A549 (cell line): ENCODE data around the gene UGT1A3. TPM values are rescaled to one million over a fixed set of nuclear protein-coding genes. Genes with fewer than 3 reads are reported as not detected.

ENCODE experiments used
- ATAC-seq, 2 experiments: fragments of 200-7000 bp in 1 of 2; fragments of >200 bp in 1 of 2; cut with Nextera tagmentation in 1 of 2; cut with Tn5 transposase in 1 of 2; 3 replicates each; pipeline versions ENCODE4 v1.8.0 to v1.9.1; 2018 to 2020; ENCODE audit warnings: mild to moderate bottlenecking in 1 of 2, moderate library complexity in 1 of 2
- CTCF ChIA-PET: fragments of 300-600 bp; sonication (Branson Sonifier 250); formaldehyde crosslinking; extraction: SDS; loops from one replicate; lab custom pipeline; 2021; ENCODE audit warnings: antibody characterized with exemption, inconsistent platforms; lab: Yijun Ruan, JAX
- POLR2A ChIA-PET: fragments of 350-600 bp; formaldehyde crosslinking; extraction: SDS; loops from one replicate; lab custom pipeline; 2021; ENCODE audit warnings: antibody characterized with exemption, inconsistent platforms; lab: Yijun Ruan, JAX
- DNase-seq, 2 experiments: peaks; one replicate each; pipeline versions ENCODE4 v3.0.0 to v3.0.0-alpha.2; 2011 to 2016; ENCODE audit warnings: low read depth in 1 of 2, low spot score in 1 of 2
- FAIRE-seq: peaks from 2 replicates; lab custom pipeline; 2011; peaks lifted over from hg19 to GRCh38; lab: Jason Lieb, UNC
- H3K27ac ChIP-seq, 2 experiments: fragments of >200 bp; sonication (Bioruptor Twin); formaldehyde crosslinking; 3 replicates each; pipeline ENCODE4 v1.5.1; 2016 to 2017
- H3K4me1 ChIP-seq: fragments of >200 bp; sonication (Bioruptor Twin); formaldehyde crosslinking; 3 replicates; pipeline ENCODE4 v1.6.1; 2016
- H3K4me2 ChIP-seq: fragments of >200 bp; sonication (Bioruptor Twin); formaldehyde crosslinking; 3 replicates; pipeline ENCODE4 v1.6.1; 2016
- H3K4me3 ChIP-seq: fragments of >200 bp; sonication (Bioruptor Twin); formaldehyde crosslinking; 3 replicates; pipeline ENCODE4 v1.5.1; 2016
- H3K9me3 ChIP-seq: fragments of >200 bp; sonication (Bioruptor Twin); formaldehyde crosslinking; 3 replicates; pipeline ENCODE4 v1.6.1; 2016
- ATOH8 ChIP-seq: fragments of 250-450 bp; sonication (Bioruptor Pico); IDR thresholded peaks from 2 replicates; pipeline ENCODE4 v1.5.0; 2020; ENCODE audit warnings: low read depth, mild to moderate bottlenecking, moderate library complexity
- CHD2 ChIP-seq: fragments of 150-350 bp; IDR thresholded peaks from 2 replicates; pipeline ENCODE4 v1.6.1; 2014; ENCODE audit warnings: low read length; ENCODE audit not compliant: partially characterized antibody
- EHF ChIP-seq: fragments of 250-450 bp; sonication (Bioruptor Pico); IDR thresholded peaks from 2 replicates; pipeline ENCODE4 v1.5.0; 2020; ENCODE audit warnings: mild to moderate bottlenecking
- EHMT2 ChIP-seq: fragments of 200-600 bp; sonication (generic); IDR thresholded peaks from 2 replicates; pipeline ENCODE4 v1.6.1; 2016; ENCODE audit warnings: antibody characterized with exemption, low read depth, mild to moderate bottlenecking, moderate library complexity
- EP300 ChIP-seq, 2 experiments: fragments of >200 bp; sonication (Bioruptor Twin); formaldehyde crosslinking; IDR thresholded peaks; 2 replicates in 1 of 2; 3 replicates in 1 of 2; pipeline ENCODE4 v1.6.1; 2016 to 2017
- ESRRA ChIP-seq: fragments of 150-350 bp; IDR thresholded peaks from 2 replicates; pipeline ENCODE4 v1.6.1; 2014; ENCODE audit warnings: mild to moderate bottlenecking, low read length, borderline replicate concordance
- FOSB ChIP-seq: fragments of 250-450 bp; sonication (Bioruptor Pico); IDR thresholded peaks from 2 replicates; pipeline ENCODE4 v1.5.0; 2020; ENCODE audit warnings: mild to moderate bottlenecking, moderate library complexity
- FOSL2 ChIP-seq, 2 experiments: fragments of 450-650 bp in 1 of 2; fragments of >200 bp in 1 of 2; sonication (Bioruptor Twin) in 1 of 2; formaldehyde crosslinking; IDR thresholded peaks; 2 replicates each; pipeline versions ENCODE4 v1.5.0 to v1.6.1; 2016 to 2020; ENCODE audit warnings: mild to moderate bottlenecking in 1 of 2, moderate library complexity in 1 of 2
- GATA3 ChIP-seq: IDR thresholded peaks from 2 replicates; pipeline ENCODE4 v1.6.1; 2012; ENCODE audit warnings: borderline replicate concordance
- HDAC2 ChIP-seq: fragments of 200-600 bp; sonication (generic); IDR thresholded peaks from 2 replicates; pipeline ENCODE4 v1.6.1; 2016
- HOXB5 ChIP-seq: fragments of 250-450 bp; sonication (Bioruptor Pico); IDR thresholded peaks from 2 replicates; pipeline ENCODE4 v1.5.0; 2020; ENCODE audit warnings: mild to moderate bottlenecking, moderate library complexity
- KDM5A ChIP-seq: fragments of 200-600 bp; sonication (generic); IDR thresholded peaks from 2 replicates; pipeline ENCODE4 v1.6.1; 2016; ENCODE audit warnings: antibody characterized with exemption, mild to moderate bottlenecking
- MAZ ChIP-seq: fragments of 150-350 bp; IDR thresholded peaks from 2 replicates; pipeline ENCODE4 v1.6.1; 2014; ENCODE audit warnings: antibody characterized with exemption, low read depth, low read length, borderline replicate concordance
- MYC ChIP-seq: IDR thresholded peaks from 2 replicates; pipeline ENCODE4 v1.6.1; 2012; ENCODE audit warnings: mild to moderate bottlenecking, inconsistent platforms, low read length, improper control_type of control experiment, borderline replicate concordance
- NFE2L2 ChIP-seq: fragments of 150-350 bp; conservative IDR thresholded peaks from 2 replicates; pipeline ENCODE4 v1.6.1; 2014; ENCODE audit warnings: low read length
- NPAS2 ChIP-seq: fragments of 250-450 bp; sonication (Bioruptor Pico); IDR thresholded peaks from 2 replicates; pipeline ENCODE4 v1.8.0; 2022; ENCODE audit warnings: mild to moderate bottlenecking, moderate library complexity, borderline replicate concordance
- NR3C1 ChIP-seq: fragments of >200 bp; sonication (Bioruptor Twin); formaldehyde crosslinking; IDR thresholded peaks from 3 replicates; pipeline ENCODE4 v1.6.1; 2017
- POLR2AphosphoS2 ChIP-seq: conservative IDR thresholded peaks from 2 replicates; pipeline ENCODE4 v1.6.1; 2012; ENCODE audit warnings: low read length, improper control_type of control experiment, inconsistent platforms
- RFX5 ChIP-seq: fragments of 450-650 bp; IDR thresholded peaks from 2 replicates; pipeline ENCODE4 v1.7.1; 2014; ENCODE audit warnings: antibody characterized with exemption, mild to moderate bottlenecking, moderate library complexity
- SMC3 ChIP-seq: fragments of >200 bp; sonication (Bioruptor Twin); formaldehyde crosslinking; IDR thresholded peaks from 3 replicates; pipeline ENCODE4 v1.6.1; 2018; ENCODE audit warnings: inconsistent platforms
- SREBF2 ChIP-seq: fragments of 450-650 bp; IDR thresholded peaks from 2 replicates; pipeline ENCODE4 v1.6.1; 2014; ENCODE audit warnings: mild to moderate bottlenecking, moderate library complexity
- USF2 ChIP-seq: fragments of 450-650 bp; IDR thresholded peaks from 2 replicates; pipeline ENCODE4 v1.6.1; 2014; ENCODE audit warnings: antibody characterized with exemption
- ZSCAN20 ChIP-seq: fragments of 250-450 bp; sonication (Bioruptor Pico); IDR thresholded peaks from 2 replicates; pipeline ENCODE4 v1.8.0; 2022; ENCODE audit warnings: mild to moderate bottlenecking, moderate library complexity
- WGBS: methylation state at CpG from one replicate; pipeline ENCODE4 v1.1.6; 2017; ENCODE audit errors: missing lambda C conversion rate; 5-methylcytosine and 5-hydroxymethylcytosine counted together
- polyA plus RNA-seq, 4 experiments: library from polyadenylated mRNA; depleted of rRNA in 3 of 4; stranded (reverse); fragments of >200 nt; fragmentation: RNase III in 1 of 4; extraction: RNeasy Plus Mini Kit Qiagen cat#74134 plus additional on column Dnase treatment in 1 of 4; gene quantifications; 2 replicates in 3 of 4; 3 replicates in 1 of 4; pipeline ENCODE4 v1.2.3, GENCODE V29; 2011 to 2017

The UGT1A3 gene
- polyA plus RNA-seq, 2 of the 4 experiments (the other 2 are of a cell fraction) = 0.23 to 0.39 TPM

GRCh38 chr2:233772153-233772552 is 43.3 kb downstream of the UGT1A3 start:
- CTCF ChIA-PET = no interaction called here
- POLR2A ChIA-PET = no interaction called here
- ATAC-seq (no peak), FAIRE-seq (no peak), DNase-seq (no peak)
- WGBS = 95% methylated on average over 16 of the region's 16 CpGs
- H3K9me3 ChIP-seq = peaks cover 22% of the 10 kb centered on the region
- H3K4me3 ChIP-seq = no peak overlapping the region
- TF ChIP-seq NPAS2 (CRISPR knock-in tag) = no peak
- no peak for TF ChIP-seq HDAC2
- TF ChIP-seq FOSB (CRISPR knock-in tag) = no peak
- TF ChIP-seq ZSCAN20 (CRISPR knock-in tag) = no peak
- no peak for TF ChIP-seq POLR2AphosphoS2
- H3K4me2 ChIP-seq = no peak overlapping the region
- H3K4me1 ChIP-seq = no peaks in the 10 kb centered on the region; the same call in 2 of the 3 replicates
- H3K27ac ChIP-seq = peak overlapping the region in 1 of 2 experiments; percentile 36; a peak in 1 of 6 replicates

- DNase-seq = no peak
- Histone ChIP-seq H3K4me3 (no peak overlapping the region), H3K9me3 (peaks cover 23% of the 10 kb centered on the region), H3K27ac (0 out of 6 replicates have a peak overlapping the region, but pooled peaks of 1 of the 2 experiments have one; percentile 9), H3K4me1 (no peaks in the 10 kb centered on the region), H3K4me2 (no peak overlapping the region)
- no peak for FAIRE-seq
- no peak for ATAC-seq
- 73% methylated on average over 5 of the region's 5 CpGs for WGBS
- ChIA-PET POLR2A (no interaction called here), CTCF (no interaction called here)
- no peak for TF ChIP-seq EP300 (IDR thresholded peaks at IDR 0.05)
- TF ChIP-seq GATA3 = no peak
- TF ChIP-seq MYC = no peak
- TF ChIP-seq NR3C1 = no peak
- TF ChIP-seq ESRRA = no peak
- TF ChIP-seq KDM5A = no peak
Measured at GRCh38 chr2:233772583-233772982, 43.7 kb downstream of the UGT1A3 start.

DNA sequence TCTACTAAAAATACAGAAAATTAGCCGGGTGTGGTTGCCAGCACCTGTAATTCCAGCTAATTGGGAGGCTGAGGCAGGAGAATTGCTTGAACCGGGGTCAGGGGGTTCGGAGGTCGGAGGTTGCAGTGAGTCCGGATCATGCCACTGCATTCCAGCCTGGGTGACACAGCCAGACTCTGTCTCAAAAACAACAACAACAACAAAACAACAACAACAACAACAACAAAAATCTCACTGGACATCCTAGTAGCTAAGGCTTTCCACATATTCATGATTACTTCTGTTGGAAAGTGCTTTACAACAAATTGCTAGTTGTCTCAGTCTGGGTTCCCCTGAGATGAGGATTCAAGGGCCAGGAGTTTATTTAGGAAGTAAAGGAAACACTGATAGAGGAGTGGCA is 45.0 kb downstream of the UGT1A3 start:
- H3K9me3 ChIP-seq = peaks cover 23% of the 10 kb centered on the region
- no peaks in the 10 kb centered on the region for H3K4me1 ChIP-seq
- H3K27ac ChIP-seq = peak overlapping the region in 1 of 2 experiments; percentile 27; a peak in 1 of 6 replicates
- POLR2A ChIA-PET = no interaction called here
- FAIRE-seq (no peak), DNase-seq (no peak), ATAC-seq (no peak)
- H3K4me2 ChIP-seq = no peak overlapping the region
- no peak overlapping the region for H3K4me3 ChIP-seq
- CTCF ChIA-PET = interaction anchor here (1.8 kb wide), 1 partner anchor 59 kb away, joined by 5 read pairs; no protein-coding TSS in a partner anchor
- TF ChIP-seq CHD2 (no peak), EHF (CRISPR knock-in tag) (no peak), SMC3 (no peak), NFE2L2 (no peak), FOSL2 (IDR thresholded peaks at IDR 0.05) (no peak), FOSL2 (CRISPR knock-in tag; IDR thresholded peaks at IDR 0.05) (no peak), MAZ (no peak), HDAC2 (no peak), ESRRA (no peak), RFX5 (no peak), ATOH8 (CRISPR knock-in tag) (no peak), POLR2AphosphoS2 (no peak), SREBF2 (no peak), EHMT2 (no peak), KDM5A (no peak), MYC (no peak)
- WGBS = 97% methylated on average over 5 of the region's 5 CpGs

GRCh38 chr2:233775414-233775813 is 46.6 kb downstream of the UGT1A3 start:
- DNase-seq = no peak

More at GRCh38 chr2:233775414-233775813, 46.6 kb downstream of the UGT1A3 start:
- CTCF ChIA-PET = interaction anchor here (0.6 to 2.2 kb wide), 3 partner anchors 11 to 92 kb away, joined by 3 to 5 read pairs (median 5); no protein-coding TSS in a partner anchor
- no peak overlapping the region for H3K4me2 ChIP-seq
- H3K4me1 ChIP-seq = no peaks in the 10 kb centered on the region
- 97% methylated on average over 6 of the region's 6 CpGs for WGBS
- peak overlapping the region in 1 of 2 experiments; percentile 40; a peak in 3 of 6 replicates for H3K27ac ChIP-seq
- FAIRE-seq (no peak), ATAC-seq (no peak)
- no peak overlapping the region for H3K4me3 ChIP-seq
- POLR2A ChIA-PET = no interaction called here
- H3K9me3 ChIP-seq = peaks cover 28% of the 10 kb centered on the region
- TF ChIP-seq USF2 (peak; percentile 30; the same call in 1 of the 2 replicates), HOXB5 (CRISPR knock-in tag) (no peak)
- TF ChIP-seq, all 56 proteins: peak for 1
